GM19467 (cell line): Measurements from ENCODE around the gene CAMSAP3.
"Not testable (repeated sequence)": the region's sequence is repeated elsewhere in the genome, so short reads cannot be mapped to it uniquely, and the experiment has no call there.

ENCODE experiments used
- ATAC-seq: cut with Tn5 transposase; IDR thresholded peaks from one replicate; pipeline ENCODE4 v1.9.1; 2021; ENCODE audit warnings: mild to moderate bottlenecking, moderate library complexity; ENCODE audit not compliant: unreplicated experiment

Gene CAMSAP3

GRCh38 chr19:7631577-7631976 is 35.9 kb downstream of the CAMSAP3 start:
- ATAC-seq, result no peak

- ATAC-seq, result no peak
Observed at GRCh38 chr19:7632340-7633203, 36.9 kb downstream of the CAMSAP3 start.

- no peak for ATAC-seq
Observed at GRCh38 chr19:7633698-7634097, 38.0 kb downstream of the CAMSAP3 start, which contains the start of gene PCP2. Gene PCP2, minus strand, starts transcription at chr19:7633719. Its CDS starts 262 bp downstream, at chr19:7633457.

GRCh38 chr19:7635670-7636069 is 40.0 kb downstream of the CAMSAP3 start:
- ATAC-seq, result no peak

GRCh38 chr19:7636317-7636690 is 40.6 kb downstream of the CAMSAP3 start:
- no peak for ATAC-seq

GRCh38 chr19:7636691-7637373 is 41.2 kb downstream of the CAMSAP3 start, which contains the start of gene STXBP2:
Gene STXBP2, plus strand, starts transcription at chr19:7637110. Its CDS starts 40 bp downstream, at chr19:7637150.
- ATAC-seq, result peak; percentile 56

GRCh38 chr19:7637374-7638256 is 42.0 kb downstream of the CAMSAP3 start:
- peak; percentile 19 for ATAC-seq

GRCh38 chr19:7638802-7639465 is 43.3 kb downstream of the CAMSAP3 start:
- no peak for ATAC-seq

GRCh38 chr19:7639863-7640348 is 44.2 kb downstream of the CAMSAP3 start:
- no peak for ATAC-seq

- ATAC-seq, result no peak
Observed at GRCh38 chr19:7640803-7641202, 45.1 kb downstream of the CAMSAP3 start.

- ATAC-seq, result no peak
Observed at GRCh38 chr19:7641290-7642276, 45.9 kb downstream of the CAMSAP3 start.

- ATAC-seq, result no peak
Observed at GRCh38 chr19:7642295-7643030, 46.8 kb downstream of the CAMSAP3 start.

GRCh38 chr19:7643031-7643415 is 47.4 kb downstream of the CAMSAP3 start:
- no peak for ATAC-seq

GRCh38 chr19:7643629-7644549 is 48.2 kb downstream of the CAMSAP3 start:
- ATAC-seq, result not testable (repeated sequence)

- ATAC-seq, result no peak
Observed at GRCh38 chr19:7644550-7644877, 48.9 kb downstream of the CAMSAP3 start.

GRCh38 chr19:7645163-7645562 is 49.5 kb downstream of the CAMSAP3 start:
- ATAC-seq, result no peak

GRCh38 chr19:7645656-7646425 is 50.2 kb downstream of the CAMSAP3 start:
- ATAC-seq, result no peak
